Activated CD4-positive, alpha-beta T cell treated with anti-CD3 and anti-CD28 coated beads for 1 hour (primary cell): ENCODE results near the gene OOSP1.
"Not testable (repeated sequence)": the region's sequence is repeated elsewhere in the genome, so short reads cannot be mapped to it uniquely, and the experiment has no call there.

Experiments
- DNase-seq: peaks from one replicate; pipeline ENCODE4 v3.0.0-alpha.2; 2020

Gene OOSP1

GRCh38 chr11:59938132-59938531 is at the start of gene OOSP1:
OOSP1 (plus strand) TSS chr11:59938432; CDS start chr11:59938455, 23 bp downstream.
- no peak for DNase-seq

GRCh38 chr11:59891781-59892181 is 46.5 kb upstream of the OOSP1 start:
- no peak for DNase-seq

- DNase-seq: no peak
Measured at GRCh38 chr11:59894616-59895015, 43.6 kb upstream of the OOSP1 start.

GRCh38 chr11:59898046-59898445 is 40.2 kb upstream of the OOSP1 start:
- no peak for DNase-seq

GRCh38 chr11:59898650-59899049 is 39.6 kb upstream of the OOSP1 start:
- DNase-seq: no peak

GRCh38 chr11:59899532-59899931 is 38.7 kb upstream of the OOSP1 start:
- DNase-seq: no peak

- no peak for DNase-seq
Measured at GRCh38 chr11:59900366-59901126, 37.7 kb upstream of the OOSP1 start.

GRCh38 chr11:59901306-59901705 is 36.9 kb upstream of the OOSP1 start:
- DNase-seq: no peak

- not testable (repeated sequence) for DNase-seq
Measured at GRCh38 chr11:59903569-59903968, 34.7 kb upstream of the OOSP1 start.

GRCh38 chr11:59918480-59918879 is 19.8 kb upstream of the OOSP1 start:
- DNase-seq: no peak

GRCh38 chr11:59918987-59919589 is 19.1 kb upstream of the OOSP1 start:
- DNase-seq: no peak

- no peak for DNase-seq
Measured at GRCh38 chr11:59923813-59924212, 14.4 kb upstream of the OOSP1 start.

- DNase-seq: no peak
Measured at GRCh38 chr11:59931688-59932087, 6.5 kb upstream of the OOSP1 start.

GRCh38 chr11:59938718-59939117 is 486 bp downstream of the OOSP1 start:
- no peak for DNase-seq

GRCh38 chr11:59939482-59939881 is 1.2 kb downstream of the OOSP1 start:
- no peak for DNase-seq

GRCh38 chr11:59941091-59941490 is 2.9 kb downstream of the OOSP1 start:
- no peak for DNase-seq

- no peak for DNase-seq
Measured at GRCh38 chr11:59943997-59944714, 5.9 kb downstream of the OOSP1 start.

- DNase-seq: no peak
Measured at GRCh38 chr11:59944720-59945119, 6.5 kb downstream of the OOSP1 start.

- DNase-seq: no peak
Measured at GRCh38 chr11:59953463-59954218, 15.4 kb downstream of the OOSP1 start.

GRCh38 chr11:59954219-59954847 is 16.1 kb downstream of the OOSP1 start:
- DNase-seq: no peak

GRCh38 chr11:59957094-59957493 is 18.9 kb downstream of the OOSP1 start:
- DNase-seq: no peak

- no peak for DNase-seq
Measured at GRCh38 chr11:59960502-59961381, 22.5 kb downstream of the OOSP1 start.
